MCF 10A (cell line): ENCODE measurements around the gene SPAG16. TPM values are rescaled to one million over a fixed set of nuclear protein-coding genes. Genes with fewer than 3 reads are reported as not detected.

Experiments used
- BruUV-seq: library from RNA; stranded (reverse); fragments of 400-500 nt; replicated peaks from 2 replicates; lab custom pipeline; 2021; lab: Mats Ljungman, UMichigan
- CTCF ChIA-PET: fragments of 300-600 bp; sonication (Branson Sonifier 250); formaldehyde crosslinking; extraction: SDS; loops from one replicate; lab custom pipeline; 2021; ENCODE audit warnings: antibody characterized with exemption, inconsistent platforms; lab: Yijun Ruan, JAX
- POLR2A ChIA-PET: fragments of 300-600, 350-650 bp; sonication (Branson Sonifier 250); formaldehyde crosslinking; extraction: SDS; loops from one replicate; lab custom pipeline; 2020; ENCODE audit warnings: antibody characterized with exemption, inconsistent platforms; lab: Yijun Ruan, JAX
- DNase-seq: peaks from one replicate; pipeline ENCODE4 v3.0.0-alpha.2; 2018; ENCODE audit not compliant: unreplicated experiment
- H3K27ac Mint-ChIP-seq: one replicate; pipeline ENCODE4 v1.8.0; 2022; ENCODE audit warnings: mild to moderate bottlenecking, low read depth, mixed read lengths; ENCODE audit not compliant: unreplicated experiment
- H3K27me3 Mint-ChIP-seq: one replicate; pipeline ENCODE4 v1.8.0; 2022; ENCODE audit warnings: mixed read lengths; ENCODE audit not compliant: insufficient read depth, unreplicated experiment
- H3K36me3 Mint-ChIP-seq: one replicate; pipeline ENCODE4 v1.8.0; 2022; ENCODE audit warnings: mild to moderate bottlenecking, moderate library complexity, mixed read lengths; ENCODE audit not compliant: insufficient read depth, unreplicated experiment
- H3K4me1 Mint-ChIP-seq: one replicate; pipeline ENCODE4 v1.8.0; 2022; ENCODE audit warnings: mixed read lengths; ENCODE audit not compliant: insufficient read depth, unreplicated experiment
- H3K4me3 Mint-ChIP-seq: one replicate; pipeline ENCODE4 v1.8.0; 2022; ENCODE audit warnings: mild to moderate bottlenecking, moderate library complexity, mixed read lengths; ENCODE audit not compliant: unreplicated experiment
- H3K9me3 Mint-ChIP-seq: one replicate; pipeline ENCODE4 v1.8.0; 2022; ENCODE audit warnings: mixed read lengths; ENCODE audit not compliant: unreplicated experiment
- intact Hi-C: fragments of 100-400 bp; cut with micrococcal nuclease; formaldehyde crosslinking; loops from 2 replicates; pipeline ENCODE4 v1.14.1; 2022
- total RNA-seq: library from RNA; stranded (reverse); gene quantifications from 2 replicates; pipeline ENCODE4 v1.2.3, GENCODE V29; 2022
- TF ChIP-seq, protein P1 (sequence below): fragments of 200-600 bp; IDR thresholded peaks from one replicate; pipeline ENCODE4 v1.8.0; 2022; ENCODE audit warnings: antibody characterized with exemption, mild to moderate bottlenecking; ENCODE audit not compliant: unreplicated experiment

SPAG16 gene
- total RNA-seq, 1 experiment from 2014 or later: 11.5 TPM

- no peaks in the 10 kb centered on the region for H3K36me3 Mint-ChIP-seq
- POLR2A ChIA-PET: no interaction called here
- TF ChIP-seq, protein P1, sequence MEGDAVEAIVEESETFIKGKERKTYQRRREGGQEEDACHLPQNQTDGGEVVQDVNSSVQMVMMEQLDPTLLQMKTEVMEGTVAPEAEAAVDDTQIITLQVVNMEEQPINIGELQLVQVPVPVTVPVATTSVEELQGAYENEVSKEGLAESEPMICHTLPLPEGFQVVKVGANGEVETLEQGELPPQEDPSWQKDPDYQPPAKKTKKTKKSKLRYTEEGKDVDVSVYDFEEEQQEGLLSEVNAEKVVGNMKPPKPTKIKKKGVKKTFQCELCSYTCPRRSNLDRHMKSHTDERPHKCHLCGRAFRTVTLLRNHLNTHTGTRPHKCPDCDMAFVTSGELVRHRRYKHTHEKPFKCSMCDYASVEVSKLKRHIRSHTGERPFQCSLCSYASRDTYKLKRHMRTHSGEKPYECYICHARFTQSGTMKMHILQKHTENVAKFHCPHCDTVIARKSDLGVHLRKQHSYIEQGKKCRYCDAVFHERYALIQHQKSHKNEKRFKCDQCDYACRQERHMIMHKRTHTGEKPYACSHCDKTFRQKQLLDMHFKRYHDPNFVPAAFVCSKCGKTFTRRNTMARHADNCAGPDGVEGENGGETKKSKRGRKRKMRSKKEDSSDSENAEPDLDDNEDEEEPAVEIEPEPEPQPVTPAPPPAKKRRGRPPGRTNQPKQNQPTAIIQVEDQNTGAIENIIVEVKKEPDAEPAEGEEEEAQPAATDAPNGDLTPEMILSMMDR: no peak
- DNase-seq: no peak
- CTCF ChIA-PET: interaction anchor here (1.4 kb wide), 1 partner anchor 15 kb away, joined by 5 read pairs; no protein-coding TSS in a partner anchor
- H3K27me3 Mint-ChIP-seq: no peaks in the 10 kb centered on the region
- intact Hi-C loops: no loop called here
- H3K4me3 Mint-ChIP-seq: no peak overlapping the region
- BruUV-seq: no TSS peak
- no peak overlapping the region for H3K27ac Mint-ChIP-seq
- H3K4me1 Mint-ChIP-seq: no peaks in the 10 kb centered on the region
- peaks cover 32% of the 10 kb centered on the region for H3K9me3 Mint-ChIP-seq
These were observed 635.8 kb downstream of the SPAG16 start for GRCh38 chr2:213920014-213920413.

GRCh38 chr2:213923543-213923942 is 639.3 kb downstream of the SPAG16 start:
- peaks cover 32% of the 10 kb centered on the region for H3K9me3 Mint-ChIP-seq
- intact Hi-C loops: no loop called here
- no TSS peak for BruUV-seq

DNA sequence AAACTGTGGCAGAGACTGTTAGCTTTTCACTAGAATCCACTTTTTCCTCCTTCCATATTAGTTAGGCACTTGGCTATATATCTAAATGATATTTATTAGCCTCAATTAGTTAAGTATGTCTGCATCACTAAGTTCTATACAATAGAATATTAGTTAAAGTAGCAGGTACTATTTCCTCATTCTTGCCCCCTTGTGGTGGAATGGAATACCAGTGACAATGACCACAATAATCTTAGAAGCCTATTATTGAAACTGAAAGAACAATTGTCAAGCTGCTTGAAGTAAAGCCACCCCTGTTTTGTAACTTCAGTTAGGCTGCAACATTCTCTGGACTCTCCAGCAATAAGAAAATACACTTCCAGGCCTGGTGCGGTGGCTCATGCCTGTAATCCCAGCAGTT is 650.3 kb downstream of the SPAG16 start:
- no peak overlapping the region for H3K27ac Mint-ChIP-seq
- H3K9me3 Mint-ChIP-seq: no peaks in the 10 kb centered on the region
- no peaks in the 10 kb centered on the region for H3K27me3 Mint-ChIP-seq
- no peak overlapping the region for H3K4me3 Mint-ChIP-seq
- intact Hi-C loops: loop anchor here (10.0 kb wide), 3 partner anchors 130 to 2000 kb away; no protein-coding TSS in a partner anchor
- H3K36me3 Mint-ChIP-seq: no peaks in the 10 kb centered on the region
- BruUV-seq: no TSS peak
- H3K4me1 Mint-ChIP-seq: peaks cover under 1% of the 10 kb centered on the region
- TF ChIP-seq, protein P1: peak; percentile 26
- ChIA-PET CTCF (interaction anchor here (0.6 to 1.2 kb wide), 5 partner anchors 7 to 875 kb away, joined by 3 to 5 read pairs (median 3); partner anchors contain the start of gene BARD1), POLR2A (interaction anchor here (0.7 kb wide), 1 partner anchor 1809 kb away, joined by 3 read pairs; no protein-coding TSS in a partner anchor)
- peak; percentile 42 for DNase-seq

More at GRCh38 chr2:213923543-213923942, 639.3 kb downstream of the SPAG16 start:
- no peak for DNase-seq
- CTCF ChIA-PET: interaction anchor here (0.5 to 0.9 kb wide), 2 partner anchors 10 to 1039 kb away, joined by 3 read pairs; no protein-coding TSS in a partner anchor
- no peak overlapping the region for H3K27ac Mint-ChIP-seq
- TF ChIP-seq, protein P1: no peak
- H3K4me3 Mint-ChIP-seq: no peak overlapping the region
- H3K27me3 Mint-ChIP-seq: no peaks in the 10 kb centered on the region
- no peaks in the 10 kb centered on the region for H3K4me1 Mint-ChIP-seq
- POLR2A ChIA-PET: interaction anchor here (1.2 kb wide), 1 partner anchor 11 kb away, joined by 4 read pairs; no protein-coding TSS in a partner anchor
- H3K36me3 Mint-ChIP-seq: no peaks in the 10 kb centered on the region

- intact Hi-C loops: no loop called here
- ChIA-PET POLR2A (no interaction called here), CTCF (interaction anchor here (0.5 kb wide), 1 partner anchor 214 kb away, joined by 3 read pairs; no protein-coding TSS in a partner anchor)
- no peak overlapping the region for H3K4me3 Mint-ChIP-seq
- no peaks in the 10 kb centered on the region for H3K9me3 Mint-ChIP-seq
- H3K4me1 Mint-ChIP-seq: no peaks in the 10 kb centered on the region
- no peak for DNase-seq
- TF ChIP-seq, protein P1: no peak
- no TSS peak for BruUV-seq
- H3K27me3 Mint-ChIP-seq: no peaks in the 10 kb centered on the region
- H3K36me3 Mint-ChIP-seq: no peaks in the 10 kb centered on the region
- no peak overlapping the region for H3K27ac Mint-ChIP-seq
These were observed 673.8 kb downstream of the SPAG16 start for GRCh38 chr2:213958086-213958485.
